HepG2 (cell line): ENCODE data around the gene NUP93. TPM values are rescaled to one million over a fixed set of nuclear protein-coding genes. Genes with fewer than 3 reads are reported as not detected.

Experiments used
- ATM ChIP-seq: fragments of 450-650 bp; IDR thresholded peaks from 2 replicates; pipeline ENCODE4 v1.7.1; 2017; ENCODE audit warnings: mild to moderate bottlenecking, borderline replicate concordance
- DMAP1 ChIP-seq: IDR thresholded peaks from 2 replicates; pipeline ENCODE4 v1.6.1; 2016
- ERF ChIP-seq: IDR thresholded peaks from 2 replicates; pipeline ENCODE4 v1.6.1; 2018; ENCODE audit warnings: missing biosample characterization, missing genetic modification reagents
- HIVEP1 ChIP-seq: sonication (generic); formaldehyde crosslinking; IDR thresholded peaks from 2 replicates; pipeline ENCODE4 v1.4.0; 2020; ENCODE audit warnings: mild to moderate bottlenecking, missing genetic modification reagents
- JDP2 ChIP-seq: sonication (generic); formaldehyde crosslinking; IDR thresholded peaks from 2 replicates; pipeline ENCODE4 v1.8.1; 2022; ENCODE audit warnings: missing genetic modification reagents, borderline replicate concordance
- KAT2B ChIP-seq: fragments of 150-350 bp; IDR thresholded peaks from 2 replicates; pipeline ENCODE4 v1.6.1; 2014; ENCODE audit warnings: low read depth, low read length, borderline replicate concordance
- MEIS2 ChIP-seq: sonication (generic); formaldehyde crosslinking; IDR thresholded peaks from 2 replicates; pipeline ENCODE4 v1.9.0; 2021; ENCODE audit warnings: mild to moderate bottlenecking, missing genetic modification reagents
- MTF1 ChIP-seq: sonication (generic); formaldehyde crosslinking; IDR thresholded peaks from 2 replicates; pipeline ENCODE4 v1.5.0; 2020; ENCODE audit warnings: missing genetic modification reagents
- MXD4 ChIP-seq: IDR thresholded peaks from 2 replicates; pipeline ENCODE4 v1.6.1; 2016; ENCODE audit warnings: mild to moderate bottlenecking, missing biosample characterization, missing genetic modification reagents
- NCOA1 ChIP-seq: sonication (generic); formaldehyde crosslinking; IDR thresholded peaks from 2 replicates; pipeline ENCODE4 v1.9.0; 2021; ENCODE audit warnings: missing genetic modification reagents
- NCOA2 ChIP-seq: sonication (generic); formaldehyde crosslinking; IDR thresholded peaks from 2 replicates; pipeline ENCODE4 v1.8.0; 2022; ENCODE audit warnings: inconsistent platforms
- PAX8 ChIP-seq: sonication (generic); formaldehyde crosslinking; IDR thresholded peaks from 2 replicates; pipeline ENCODE4 v1.8.0; 2022; ENCODE audit warnings: mild to moderate bottlenecking, missing genetic modification reagents, borderline replicate concordance
- PREB ChIP-seq: sonication (generic); formaldehyde crosslinking; IDR thresholded peaks from 2 replicates; pipeline ENCODE4 v1.4.0; 2020; ENCODE audit warnings: missing genetic modification reagents
- SIN3A ChIP-seq: IDR thresholded peaks from 2 replicates; pipeline ENCODE4 v1.6.1; 2011; ENCODE audit warnings: low read depth, mild to moderate bottlenecking, control low read depth, low read length, borderline replicate concordance
- SMAD3 ChIP-seq: sonication (generic); formaldehyde crosslinking; IDR thresholded peaks from 2 replicates; pipeline ENCODE4 v1.4.0; 2020; ENCODE audit warnings: missing genetic modification reagents
- SP5 ChIP-seq: IDR thresholded peaks from 2 replicates; pipeline ENCODE4 v1.6.1; 2016; ENCODE audit warnings: low read depth, borderline replicate concordance
- STAT6 ChIP-seq: sonication (generic); formaldehyde crosslinking; IDR thresholded peaks from 2 replicates; pipeline ENCODE4 v1.4.0; 2020; ENCODE audit warnings: missing genetic modification reagents, mild to moderate bottlenecking, borderline replicate concordance
- TBX3 ChIP-seq: fragments of 450-650 bp; IDR thresholded peaks from 2 replicates; pipeline ENCODE4 v1.6.1; 2017; ENCODE audit warnings: antibody characterized with exemption, mild to moderate bottlenecking, inconsistent platforms, borderline replicate concordance
- ZGPAT ChIP-seq: IDR thresholded peaks from 2 replicates; pipeline ENCODE4 v1.6.1; 2016; ENCODE audit warnings: mild to moderate bottlenecking
- ZNF350 ChIP-seq: sonication (generic); formaldehyde crosslinking; IDR thresholded peaks from 2 replicates; pipeline ENCODE4 v1.4.0; 2020; ENCODE audit warnings: mild to moderate bottlenecking, low read depth, missing genetic modification reagents, borderline replicate concordance
- ZNF570 ChIP-seq: sonication (generic); formaldehyde crosslinking; IDR thresholded peaks from 2 replicates; pipeline ENCODE4 v1.4.0; 2020; ENCODE audit warnings: mild to moderate bottlenecking, missing genetic modification reagents, borderline replicate concordance
- ZNF572 ChIP-seq: sonication (generic); formaldehyde crosslinking; IDR thresholded peaks from 2 replicates; pipeline ENCODE4 v1.5.1; 2020; ENCODE audit warnings: mild to moderate bottlenecking, missing genetic modification reagents
- ZNF577 ChIP-seq: sonication (generic); formaldehyde crosslinking; IDR thresholded peaks from 2 replicates; pipeline ENCODE4 v1.4.0; 2020; ENCODE audit warnings: mild to moderate bottlenecking, low read depth, missing genetic modification reagents, borderline replicate concordance
- ZNF772 ChIP-seq: sonication (generic); formaldehyde crosslinking; IDR thresholded peaks from 2 replicates; pipeline ENCODE4 v1.5.0; 2020; ENCODE audit warnings: mild to moderate bottlenecking, missing genetic modification reagents
- ZZZ3 ChIP-seq: sonication (generic); formaldehyde crosslinking; IDR thresholded peaks from 2 replicates; pipeline ENCODE4 v1.4.0; 2020; ENCODE audit warnings: missing genetic modification reagents, mild to moderate bottlenecking, borderline replicate concordance
- polyA plus RNA-seq, 8 experiments: library from polyadenylated mRNA; depleted of rRNA in 3 of 8; stranded (reverse) in 7 of 8; unstranded in 1 of 8; fragments of >200 nt; fragmentation: Illumina TruSeq in 4 of 8; extraction: Trizol in 4 of 8; gene quantifications; 2 replicates each; pipeline versions ENCODE4 v1.2.1 to v1.2.3, GENCODE V29; 2011 to 2016; ENCODE audit warnings: low read depth in 4 of 8, missing spikeins in 1 of 8, mixed read lengths in 1 of 8; ENCODE audit not compliant: insufficient read depth in 1 of 8
- total RNA-seq, 5 experiments: library from RNA; depleted of rRNA; stranded (reverse); fragments of >200 nt; fragmentation: Illumina TruSeq; extraction: Trizol; gene quantifications; 2 replicates each; pipeline ENCODE4 v1.2.3, GENCODE V29; 2016; ENCODE audit warnings: low read depth in 1 of 5

The NUP93 gene
- total and polyA plus RNA-seq, 2 of the 13 experiments (the other 11 are each of a cell fraction or from before 2014, with no cell fraction given): 58.5 to 140 TPM

DNA sequence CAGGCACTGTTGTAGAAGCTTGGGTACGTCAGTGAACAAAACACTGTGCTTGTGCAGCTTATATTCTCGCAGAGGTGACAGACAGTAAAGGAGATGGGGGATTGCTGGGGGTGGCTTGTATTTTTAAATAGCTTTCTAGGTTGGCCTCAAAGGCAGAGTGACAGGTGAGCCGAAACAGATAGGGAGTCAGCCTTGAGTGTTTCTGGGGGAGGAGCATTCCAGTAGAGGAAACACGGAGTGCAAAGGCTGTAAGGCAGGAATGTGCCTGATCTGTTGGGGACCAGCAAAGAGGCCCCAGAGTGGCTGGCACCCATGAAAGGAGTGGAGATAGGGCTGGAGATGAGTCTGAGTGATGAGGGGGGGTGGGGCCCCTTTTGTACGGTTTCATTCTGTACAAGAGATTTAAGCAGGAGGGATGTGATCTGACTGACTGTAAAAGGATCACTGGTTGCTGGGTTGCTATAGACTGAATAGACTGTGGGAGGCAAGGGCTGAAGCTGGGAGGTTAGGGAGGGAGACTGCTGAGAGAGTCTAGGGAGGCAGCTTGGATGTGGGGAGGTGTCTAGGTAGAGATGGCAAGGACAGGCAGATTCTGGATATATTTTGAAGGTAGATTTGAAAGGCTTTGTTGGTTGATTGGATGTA, 15.2 kb downstream of the NUP93 start (continued):
- TF ChIP-seq NCOA2: peak; percentile 57; the same call in 1 of the 2 replicates
- TF ChIP-seq DMAP1 (CRISPR knock-in tag): no peak
- TF ChIP-seq MTF1 (CRISPR knock-in tag): 0 out of 2 replicates have a peak, but pooled peaks have one; percentile 65
- TF ChIP-seq MEIS2 (CRISPR knock-in tag): no peak
- no peak for TF ChIP-seq STAT6
- no peak for TF ChIP-seq SIN3A
- TF ChIP-seq ZNF570 (CRISPR knock-in tag): no peak
- TF ChIP-seq ATM: no peak
- no peak for TF ChIP-seq SMAD3
- no peak for TF ChIP-seq NCOA1 (CRISPR knock-in tag)
- no peak for TF ChIP-seq ZZZ3 (CRISPR knock-in tag)
- TF ChIP-seq ZNF577 (CRISPR knock-in tag): no peak
- no peak for TF ChIP-seq ZNF350
- 0 out of 2 replicates have a peak, but pooled peaks have one; percentile 23 for TF ChIP-seq ERF (CRISPR knock-in tag)
- TF ChIP-seq SP5 (CRISPR knock-in tag): peak; percentile 89
- no peak for TF ChIP-seq HIVEP1
- no peak for TF ChIP-seq PAX8 (CRISPR knock-in tag)
- TF ChIP-seq ZNF572: no peak
- no peak for TF ChIP-seq TBX3
- peak; percentile 49; the same call in 1 of the 2 replicates for TF ChIP-seq MXD4 (CRISPR knock-in tag)
- 0 out of 2 replicates have a peak, but pooled peaks have one; percentile 32 for TF ChIP-seq PREB (CRISPR knock-in tag)
- TF ChIP-seq JDP2 (CRISPR knock-in tag): no peak
- 0 out of 2 replicates have a peak, but pooled peaks have one; percentile 32 for TF ChIP-seq ZGPAT (CRISPR knock-in tag)
- no peak for TF ChIP-seq KAT2B
- no peak for TF ChIP-seq ZNF772 (CRISPR knock-in tag)
